Forelimb muscle (tissue), 1 donor: Measurements from ENCODE around the gene VEPH1. TPM values are rescaled to one million over a fixed set of nuclear protein-coding genes. Genes with fewer than 3 reads are reported as not detected.

Experiments used
- DNase-seq: peaks from one replicate; pipeline ENCODE4 v3.0.0-alpha.2; 2013; ENCODE audit warnings: low read depth
- polyA plus RNA-seq: library from polyadenylated mRNA; unstranded; fragments of 120-200 nt; gene quantifications from one replicate; pipeline ENCODE4 v1.2.1, GENCODE V29; 2013; ENCODE audit not compliant: insufficient read length

VEPH1 gene
- polyA plus RNA-seq, 1 donor: 0.63 TPM

DNA sequence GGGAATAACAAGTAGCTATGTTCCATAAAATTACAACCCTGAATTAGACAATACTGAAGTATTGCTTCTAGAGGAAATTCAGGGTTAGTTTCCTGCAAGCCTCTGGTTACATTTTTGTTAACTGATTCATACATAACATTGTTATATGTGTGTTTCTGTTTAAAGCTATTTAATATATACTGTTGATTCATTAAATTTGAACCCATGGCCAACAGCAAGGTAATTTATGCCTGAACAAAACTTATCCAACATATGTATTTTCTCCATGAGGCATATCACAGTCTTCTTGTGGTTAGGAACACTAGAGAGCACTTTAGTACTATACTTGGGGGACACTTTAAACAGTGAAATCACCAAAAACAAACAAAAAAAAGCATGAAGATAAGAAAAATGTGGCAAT is 114.2 kb downstream of the VEPH1 start:
- no peak for DNase-seq

GRCh38 chr3:157387708-157388435 is 115.3 kb downstream of the VEPH1 start:
- DNase-seq: no peak

DNA sequence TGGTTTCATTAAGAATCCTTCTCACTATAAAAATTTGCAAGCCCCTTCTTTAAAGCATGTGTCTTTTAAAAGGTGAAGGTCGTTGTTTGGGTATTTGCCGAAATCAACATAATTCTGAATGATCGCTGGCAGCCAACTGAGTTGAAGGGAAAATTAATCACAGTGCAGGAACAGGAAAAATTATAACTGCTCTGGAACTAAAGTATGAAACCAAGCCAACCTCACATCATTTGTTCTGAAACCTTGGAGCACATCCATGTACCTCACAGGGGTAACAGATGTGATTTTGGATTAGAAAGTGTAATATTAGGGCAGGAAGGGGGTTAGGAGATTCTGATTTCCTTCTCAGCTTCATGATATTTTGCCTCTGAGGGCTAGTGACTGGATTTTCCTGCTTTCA is 118.7 kb downstream of the VEPH1 start:
- DNase-seq: no peak

DNA sequence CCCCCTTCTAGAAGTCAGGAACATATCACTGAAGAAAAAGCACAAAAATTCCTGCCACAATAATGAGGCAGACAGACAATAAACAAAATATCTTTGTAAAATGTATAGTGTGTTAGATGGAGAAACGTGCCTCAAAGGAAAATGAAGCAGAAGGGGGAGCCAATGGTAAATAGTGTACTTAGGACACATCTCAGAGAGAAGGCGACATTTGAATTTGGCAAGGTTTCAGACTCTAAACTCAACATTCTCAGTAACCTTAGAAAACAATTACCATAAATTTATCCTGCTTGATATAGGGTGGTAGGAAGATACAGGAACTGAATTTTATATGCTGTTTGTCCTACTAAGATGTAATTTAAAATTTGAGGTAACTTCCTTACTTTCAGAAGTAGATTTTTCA is 119.2 kb downstream of the VEPH1 start:
- DNase-seq: no peak

DNA sequence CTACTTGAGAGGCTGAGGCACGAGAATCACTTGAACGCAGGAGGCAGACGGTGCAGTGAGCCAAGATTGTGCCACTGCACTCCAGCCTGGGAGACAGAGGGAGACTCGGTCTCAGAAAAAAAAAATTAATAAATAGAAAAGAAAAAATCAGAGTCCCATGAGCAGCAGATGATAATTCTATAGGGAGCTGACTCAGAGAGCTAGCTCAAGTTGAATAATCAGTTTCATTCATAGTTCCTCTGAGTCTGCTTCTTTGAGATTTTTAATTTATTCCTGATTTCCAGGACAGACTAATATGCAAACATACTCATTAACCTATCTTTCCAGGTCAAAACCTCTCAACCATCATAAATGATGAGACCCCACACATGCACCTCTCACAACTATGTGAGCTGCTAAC is 121.6 kb downstream of the VEPH1 start:
- no peak for DNase-seq

- DNase-seq: no peak
These were observed 123.6 kb downstream of the VEPH1 start for GRCh38 chr3:157379525-157380140.

- DNase-seq: no peak
These were observed 126.5 kb downstream of the VEPH1 start for GRCh38 chr3:157376603-157377300.

GRCh38 chr3:157375342-157375986 is 127.8 kb downstream of the VEPH1 start:
- DNase-seq: no peak

- DNase-seq: no peak
These were observed 128.3 kb downstream of the VEPH1 start for GRCh38 chr3:157374933-157375332.

DNA sequence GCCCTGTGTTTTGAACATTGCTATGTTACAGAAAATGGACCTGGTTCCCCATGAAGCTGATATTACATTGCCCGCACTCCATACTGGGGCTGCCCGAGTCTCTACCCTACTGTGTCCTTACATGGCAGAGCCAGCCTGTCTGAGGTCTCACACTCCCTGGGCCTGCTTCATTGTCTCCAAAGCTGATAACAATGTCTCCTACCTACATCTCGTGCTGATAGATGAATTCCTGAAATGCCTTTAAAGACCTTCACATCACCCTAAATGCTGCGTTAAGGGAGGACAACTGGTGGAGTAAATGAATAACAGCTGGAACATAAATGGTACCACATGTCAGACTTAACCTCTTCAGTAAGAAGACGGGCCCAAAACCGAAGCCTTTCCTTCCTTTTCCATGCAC is 129.4 kb downstream of the VEPH1 start:
- no peak for DNase-seq

GRCh38 chr3:157370867-157371266 is 132.3 kb downstream of the VEPH1 start:
- DNase-seq: no peak

- DNase-seq: no peak
These were observed 133.3 kb downstream of the VEPH1 start for GRCh38 chr3:157369727-157370421.

DNA sequence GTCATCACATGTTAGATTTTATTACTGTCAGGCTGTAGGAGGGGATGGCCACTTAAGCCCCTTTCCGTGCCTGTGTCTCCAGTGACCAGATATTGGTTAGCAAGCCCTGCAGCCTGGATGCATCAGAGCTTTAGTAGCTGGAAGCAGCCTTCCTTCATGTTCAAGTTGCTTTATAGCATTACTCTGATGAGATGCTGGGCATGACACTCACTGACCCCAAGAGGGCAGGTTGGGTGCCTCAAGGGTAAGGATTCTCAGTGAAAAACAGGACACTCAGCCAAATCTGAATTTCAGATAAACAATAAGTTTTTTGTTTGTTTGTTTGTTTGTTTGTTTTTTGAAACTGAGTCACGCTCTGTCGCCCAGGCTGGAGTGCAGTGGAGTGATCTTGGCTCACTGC is 135.0 kb downstream of the VEPH1 start:
- DNase-seq: no peak

GRCh38 chr3:157363393-157363792 is 139.8 kb downstream of the VEPH1 start:
- no peak for DNase-seq

DNA sequence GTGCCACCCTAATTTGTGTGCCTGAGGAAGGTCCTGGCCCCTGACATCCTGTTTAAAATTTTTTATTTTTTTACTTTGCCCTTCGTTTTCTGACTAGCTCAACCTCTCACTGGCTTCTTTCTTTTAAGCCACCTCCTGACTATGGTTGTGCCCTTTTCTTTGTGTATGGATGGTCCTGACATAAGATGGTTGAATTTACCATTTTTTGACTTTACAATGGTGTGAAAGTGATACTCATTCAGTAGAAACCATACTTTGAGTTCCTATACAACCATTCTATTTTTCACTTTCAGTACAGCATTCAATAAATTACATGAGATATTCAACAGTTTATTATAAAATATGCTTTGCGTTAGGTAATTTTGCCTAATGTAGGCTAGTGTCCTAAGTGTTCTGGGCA is 140.9 kb downstream of the VEPH1 start:
- no peak for DNase-seq

GRCh38 chr3:157360044-157360443 is 143.2 kb downstream of the VEPH1 start:
- DNase-seq: no peak

DNA sequence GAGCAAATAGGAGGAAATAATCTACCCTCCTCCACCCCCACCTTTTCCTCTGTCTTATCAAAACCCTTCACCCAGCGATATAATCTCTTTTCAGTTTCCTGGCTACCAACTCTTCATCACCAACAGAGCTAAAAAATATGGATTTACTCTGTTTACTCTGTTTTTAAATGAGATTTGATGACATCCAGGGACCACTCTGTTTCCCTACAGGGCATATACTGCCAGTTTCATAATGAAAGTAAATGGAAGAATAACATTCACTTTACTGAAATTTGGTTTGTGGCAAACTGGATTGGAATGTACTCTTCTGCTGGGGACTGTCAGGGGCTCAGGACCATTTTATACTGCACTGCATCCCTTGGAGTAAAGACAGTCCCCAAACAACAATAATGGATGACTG is 146.7 kb downstream of the VEPH1 start:
- no peak for DNase-seq

- no peak for DNase-seq
These were observed 147.9 kb downstream of the VEPH1 start for GRCh38 chr3:157355276-157355675.

DNA sequence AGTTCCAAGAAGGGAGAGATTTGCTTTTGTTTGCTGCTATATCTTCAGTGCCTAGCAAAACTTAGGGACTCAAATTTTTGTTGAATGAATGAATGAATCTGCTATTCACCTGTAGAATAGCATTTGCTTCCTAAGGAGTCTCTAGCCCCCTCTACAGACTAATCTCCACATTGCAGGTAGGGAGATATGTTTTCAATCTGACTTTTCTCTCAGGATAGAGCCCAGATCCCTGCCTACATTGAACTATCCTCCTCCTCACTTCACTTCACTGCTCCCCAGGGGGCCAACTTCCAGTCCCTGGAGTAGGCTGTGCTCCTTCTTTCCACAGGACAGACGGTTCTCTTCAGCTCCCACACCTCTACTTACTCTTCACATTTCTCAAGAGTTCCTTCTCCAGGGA is 148.5 kb downstream of the VEPH1 start:
- DNase-seq: no peak

- no peak for DNase-seq
These were observed 149.0 kb downstream of the VEPH1 start for GRCh38 chr3:157354254-157354653.

- DNase-seq: no peak
These were observed 149.6 kb downstream of the VEPH1 start for GRCh38 chr3:157353652-157354051.

- DNase-seq: no peak
These were observed 151.2 kb downstream of the VEPH1 start for GRCh38 chr3:157351981-157352380.
